ENCODE measurements around the gene MRPS25. TPM values are rescaled to one million over a fixed set of nuclear protein-coding genes. Genes with fewer than 3 reads are reported as not detected.

MRPS25 gene
- total RNA-seq (2021) (69.7 to 72.7 TPM (median 70.1 TPM) in 3 replicates), Bru-seq, nascent RNA (percentile 94 among the genes with signal in this experiment)
- long read RNA-seq, experiment 1, full-length matches to known transcripts, result 130 of 179 reads
- long read RNA-seq, experiment 1, partial matches to known transcripts, result 4 of 179 reads
- long read RNA-seq, experiment 1, other reads (novel, unspliced or antisense), result 45 of 179 reads
- long read RNA-seq, experiment 2, full-length matches to known transcripts, result 53 of 74 reads
- long read RNA-seq, experiment 2, partial matches to known transcripts, result 3 of 74 reads
- long read RNA-seq, experiment 2, other reads (novel, unspliced or antisense), result 18 of 74 reads
- long read RNA-seq, experiment 3, full-length matches to known transcripts, result 244 of 287 reads
- long read RNA-seq, experiment 3, partial matches to known transcripts, result 30 of 287 reads
- long read RNA-seq, experiment 3, other reads (novel, unspliced or antisense), result 13 of 287 reads

- peaks cover 22% of the 10 kb centered on the region for H3K36me3 Mint-ChIP-seq
- no peaks in the 10 kb centered on the region for H3K9me3 Mint-ChIP-seq
- POLR2A ChIA-PET, result interaction anchor here (0.6 to 1.7 kb wide), 5 partner anchors 12 to 413 kb away, joined by 3 to 6 read pairs (median 4); partner anchors contain the start of genes CCDC174 and SH3BP5
- peak; percentile 94 for ATAC-seq
- CTCF ChIA-PET, result interaction anchor here (0.9 to 2.6 kb wide), 5 partner anchors 14 to 284 kb away, joined by 3 to 15 read pairs (median 6); no protein-coding TSS in a partner anchor
- peak within 1 kb of the TSS; percentile 97 for H3K27ac Mint-ChIP-seq
- peak within 1 kb of the TSS; percentile 95 for H3K4me3 Mint-ChIP-seq
- peaks cover 19% of the 10 kb centered on the region for H3K4me1 Mint-ChIP-seq
- H3K27me3 Mint-ChIP-seq (ENCODE audit: low read depth), result peaks cover 2% of the 10 kb centered on the region; the same call in 1 of the 2 replicates
- peak; percentile 87 for DNase-seq (ENCODE audit: low spot score)
- no peak for TF ChIP-seq CREB1 (CRISPR knock-in tag; IDR thresholded peaks at IDR 0.05)
- TF ChIP-seq PRDM15 (CRISPR knock-in tag; IDR thresholded peaks at IDR 0.05), result no peak
- TF ChIP-seq MAX (CRISPR knock-in tag; IDR thresholded peaks at IDR 0.05), result peak; percentile 92
- no peak; the same call in 1 of the 2 replicates for TF ChIP-seq MYBL2 (CRISPR knock-in tag; IDR thresholded peaks at IDR 0.05)
- TF ChIP-seq ZNF416 (CRISPR knock-in tag; IDR thresholded peaks at IDR 0.05), result no peak
- no peak; the same call in 1 of the 2 replicates for TF ChIP-seq PREB (CRISPR knock-in tag; IDR thresholded peaks at IDR 0.05; ENCODE audit: borderline replicate concordance)
- no peak for TF ChIP-seq E2F1 (CRISPR knock-in tag; IDR thresholded peaks at IDR 0.05)
- TF ChIP-seq NR3C1 (CRISPR knock-in tag; conservative IDR thresholded peaks at IDR 0.05; ENCODE audit: low read depth), result no peak
- TF ChIP-seq GTF2I (CRISPR knock-in tag; conservative IDR thresholded peaks at IDR 0.05), result peak; percentile 56; the same call in 1 of the 2 replicates
- TF ChIP-seq RORB (CRISPR knock-in tag; IDR thresholded peaks at IDR 0.05), result no peak
- peak; percentile 80; the same call in 1 of the 2 replicates for TF ChIP-seq ARID4B (CRISPR knock-in tag; IDR thresholded peaks at IDR 0.05; ENCODE audit: borderline replicate concordance)
- TF ChIP-seq ZBTB43 (CRISPR knock-in tag; IDR thresholded peaks at IDR 0.05), result peak; percentile 67; the same call in 1 of the 2 replicates
- no peak for TF ChIP-seq ATF6 (CRISPR knock-in tag; IDR thresholded peaks at IDR 0.05)
- no peak for TF ChIP-seq ZNF121 (CRISPR knock-in tag; IDR thresholded peaks at IDR 0.05)
- peak; percentile 76 for TF ChIP-seq GABPB1 (CRISPR knock-in tag; IDR thresholded peaks at IDR 0.05)
- TF ChIP-seq USF1 (CRISPR knock-in tag; IDR thresholded peaks at IDR 0.05), result 0 out of 2 replicates have a peak, but pooled peaks have one; percentile 38
- TF ChIP-seq ZNF232 (CRISPR knock-in tag; IDR thresholded peaks at IDR 0.05), result peak; percentile 56; the same call in 1 of the 2 replicates
- 0 out of 2 replicates have a peak, but pooled peaks have one; percentile 63 for TF ChIP-seq EMX1 (CRISPR knock-in tag; IDR thresholded peaks at IDR 0.05)
These were observed at the start of gene MRPS25 for GRCh38 chr3:15064835-15065549. TSS of gene MRPS25 (minus strand) at chr3:15065315. CDS start at chr3:15065194, 121 bp downstream.
